ENCODE results near the gene VIT. TPM values are rescaled to one million over a fixed set of nuclear protein-coding genes. Genes with fewer than 3 reads are reported as not detected.

The VIT gene
- polyA plus RNA-seq, 1 of the 3 experiments (the other 2 are of a cell fraction): not detected

- WGBS (ENCODE audit: low lambda C conversion rate): 36% methylated on average over 3 of the region's 3 CpGs
- no peaks in the 10 kb centered on the region for H3K9me3 ChIP-seq
These were observed 102.2 kb downstream of the VIT start for GRCh38 chr2:36798724-36799123.

GRCh38 chr2:36800381-36800780, 103.9 kb downstream of the VIT start:
- DNase-seq: no peak
- Histone ChIP-seq H3K36me3 (replicated peaks in 1 of 2; ENCODE audit: control insufficient read depth in 1 of 2, insufficient read depth in 2 of 2, low read length in 1 of 2) (no peaks in the 10 kb centered on the region), H3K27me3 (ENCODE audit: insufficient read depth) (peaks cover 12% of the 10 kb centered on the region; the same call in 1 of the 2 replicates), H3K4me2 (no peak overlapping the region), H3K4me1 (ENCODE audit: control insufficient read depth in 1 of 2, insufficient read depth in 2 of 2, low read depth in 1 of 2, low read length in 1 of 2) (no peaks in the 10 kb centered on the region), H3K9ac (no peak overlapping the region), H2AFZ (ENCODE audit: low read depth) (no peak overlapping the region), H4K20me1 (ENCODE audit: insufficient read depth) (no peaks in the 10 kb centered on the region), H3K27ac (ENCODE audit: low read depth in 2 of 2, low read length in 1 of 2) (no peak overlapping the region), H3F3A (replicated peaks; ENCODE audit: insufficient read depth) (no peaks in the 10 kb centered on the region), H3K4me3 (ENCODE audit: low read depth in 2 of 2, low read length in 1 of 2) (no peak overlapping the region), H3K79me2 (ENCODE audit: insufficient read depth) (no peaks in the 10 kb centered on the region), H3K9me3 (no peaks in the 10 kb centered on the region), H3K9me2 (no peaks in the 10 kb centered on the region)
- no peak for TF ChIP-seq ZBTB33 (IDR thresholded peaks at IDR 0.05; ENCODE audit: borderline replicate concordance, low read depth)
- no peak for TF ChIP-seq USF2 (IDR thresholded peaks at IDR 0.05; ENCODE audit: borderline replicate concordance, low read depth, low read length)
- no peak for TF ChIP-seq MXI1 (IDR thresholded peaks at IDR 0.05; ENCODE audit: low read depth, low read length)
- TF ChIP-seq CHD2 (IDR thresholded peaks at IDR 0.05; ENCODE audit: low read length, partially characterized antibody): no peak
- TF ChIP-seq CTCF (IDR thresholded peaks at IDR 0.05): no peak
- ChIA-PET CTCF (interaction anchor here (15.2 kb wide), 1 partner anchor 18 kb away, joined by 218 read pairs; no protein-coding TSS in a partner anchor), POLR2A (no interaction called here)
- WGBS (ENCODE audit: low lambda C conversion rate): 72% methylated on average over 11 of the region's 11 CpGs

More at GRCh38 chr2:36798724-36799123, 102.2 kb downstream of the VIT start:
- DNase-seq: no peak
- Histone ChIP-seq H3K4me2 (no peak overlapping the region), H3K9ac (no peak overlapping the region), H3K36me3 (replicated peaks in 1 of 2; ENCODE audit: control insufficient read depth in 1 of 2, insufficient read depth in 2 of 2, low read length in 1 of 2) (no peaks in the 10 kb centered on the region), H3K79me2 (ENCODE audit: insufficient read depth) (no peaks in the 10 kb centered on the region), H3K27ac (ENCODE audit: low read depth in 2 of 2, low read length in 1 of 2) (no peak overlapping the region), H3K4me3 (ENCODE audit: low read depth in 2 of 2, low read length in 1 of 2) (no peak overlapping the region), H2AFZ (ENCODE audit: low read depth) (no peak overlapping the region), H3K4me1 (ENCODE audit: control insufficient read depth in 1 of 2, insufficient read depth in 2 of 2, low read depth in 1 of 2, low read length in 1 of 2) (no peaks in the 10 kb centered on the region), H4K20me1 (ENCODE audit: insufficient read depth) (no peaks in the 10 kb centered on the region), H3F3A (replicated peaks; ENCODE audit: insufficient read depth) (no peaks in the 10 kb centered on the region), H3K27me3 (ENCODE audit: insufficient read depth) (peaks cover 16% of the 10 kb centered on the region; the same call in 1 of the 2 replicates), H3K9me2 (no peaks in the 10 kb centered on the region)
- TF ChIP-seq ELF1 (IDR thresholded peaks at IDR 0.05): no peak
- TF ChIP-seq GABPA (IDR thresholded peaks at IDR 0.05; ENCODE audit: low read depth): no peak
- TF ChIP-seq RAD21 (IDR thresholded peaks at IDR 0.05; ENCODE audit: low read length): no peak
- no peak for TF ChIP-seq NFIC (IDR thresholded peaks at IDR 0.05; ENCODE audit: borderline replicate concordance)
- no peak for TF ChIP-seq USF2 (IDR thresholded peaks at IDR 0.05; ENCODE audit: borderline replicate concordance, low read depth, low read length)
- TF ChIP-seq SIN3A (IDR thresholded peaks at IDR 0.05; ENCODE audit: borderline replicate concordance, low read depth, low read length): no peak
- no peak for TF ChIP-seq RCOR1 (IDR thresholded peaks at IDR 0.05; ENCODE audit: low read length)
- TF ChIP-seq RXRA (IDR thresholded peaks at IDR 0.05; ENCODE audit: borderline replicate concordance, low read depth): no peak
- TF ChIP-seq NRF1 (IDR thresholded peaks at IDR 0.05; ENCODE audit: low read depth, low read length): no peak
- no peak for TF ChIP-seq FOSL2 (IDR thresholded peaks at IDR 0.05; ENCODE audit: borderline replicate concordance, low read depth)
- TF ChIP-seq EZH2phosphoT487 (IDR thresholded peaks at IDR 0.05; ENCODE audit: borderline replicate concordance, low read depth): no peak
- POLR2A ChIA-PET: no interaction called here
- CTCF ChIA-PET: interaction anchor here (1.0 to 15.2 kb wide), 2 partner anchors 9 to 16 kb away, joined by 3 to 218 read pairs; no protein-coding TSS in a partner anchor

All from SK-N-SH (cell line).